GM10266 (cell line): ENCODE data around the gene CDK16.

Experiments used
- DNase-seq: peaks from one replicate; pipeline ENCODE4 v3.0.0; 2012; ENCODE audit errors: extremely low spot score
- CTCF ChIP-seq: IDR thresholded peaks from 2 replicates; pipeline ENCODE4 v1.5.1; 2012; ENCODE audit warnings: mild to moderate bottlenecking, low read depth; ENCODE audit not compliant: control insufficient read depth, insufficient read depth; ENCODE audit errors: missing control alignments

Gene CDK16

GRCh38 chrX:47172971-47173792 is 45.3 kb upstream of the CDK16 start:
- no peak for TF ChIP-seq CTCF
- DNase-seq = no peak

- no peak for TF ChIP-seq CTCF
- DNase-seq = no peak
Observed at GRCh38 chrX:47174376-47174775, 44.1 kb upstream of the CDK16 start.

- DNase-seq = no peak
- TF ChIP-seq CTCF = no peak
Observed at GRCh38 chrX:47174846-47175587, 43.5 kb upstream of the CDK16 start.

GRCh38 chrX:47175588-47175980 is 42.9 kb upstream of the CDK16 start:
- DNase-seq = no peak
- TF ChIP-seq CTCF = no peak

GRCh38 chrX:47176101-47176740 is 42.3 kb upstream of the CDK16 start:
- DNase-seq = no peak
- TF ChIP-seq CTCF = no peak

GRCh38 chrX:47177079-47177478 is 41.4 kb upstream of the CDK16 start:
- no peak for DNase-seq
- TF ChIP-seq CTCF = no peak
